Body of pancreas (tissue), 4 donors: ENCODE data around the gene IFT122. TPM values are rescaled to one million over a fixed set of nuclear protein-coding genes. Genes with fewer than 3 reads are reported as not detected.
"Not testable (repeated sequence)": the region's sequence is repeated elsewhere in the genome, so short reads cannot be mapped to it uniquely, and the experiment has no call there.

Source experiments
- ATAC-seq: fragments of 150-250 bp; one replicate; pipeline ENCODE4 v1.9.1; 2016
- DNase-seq, 4 donors: peaks; one replicate each; pipeline ENCODE4 v3.0.0-alpha.2; 2019
- H3K27ac ChIP-seq, 4 donors: fragments of 200-600 bp; sonication (generic); 1 replicate in 3 of 4; 2 replicates in 1 of 4; pipeline versions ENCODE4 v1.5.1 to v1.6.1; 2016 to 2019; ENCODE audit warnings: mild to moderate bottlenecking in 1 of 4, mixed read lengths in 1 of 4, moderate library complexity in 1 of 4
- H3K27me3 ChIP-seq, 2 donors: fragments of 200-600 bp; sonication (generic); one replicate each; pipeline ENCODE4 v1.6.0; 2016; ENCODE audit warnings: mild to moderate bottlenecking in 1 of 2
- H3K36me3 ChIP-seq, 2 donors: fragments of 200-600 bp; sonication (generic); replicated peaks in 1 of 2; 2 replicates each; pipeline ENCODE4 v1.5.1; 2016; ENCODE audit warnings: low read depth in 2 of 2; ENCODE audit not compliant: insufficient read depth in 1 of 2
- H3K4me1 ChIP-seq: fragments of 200-600 bp; sonication (generic); one replicate; pipeline ENCODE4 v1.6.0; 2016
- H3K4me3 ChIP-seq, 2 donors: fragments of 200-600 bp; sonication (generic); 1 replicate in 1 of 2; 2 replicates in 1 of 2; pipeline ENCODE4 v1.5.1; 2016 to 2019
- H3K9me3 ChIP-seq, 3 donors: fragments of 200-600 bp; sonication (generic); 1 replicate in 2 of 3; 2 replicates in 1 of 3; pipeline ENCODE4 v1.5.1; 2016
- POLR2A ChIP-seq, 3 donors: fragments of 450-650 bp; IDR thresholded peaks; one replicate each; pipeline ENCODE4 v1.6.1; 2016; ENCODE audit warnings: antibody characterized with exemption in 3 of 3, mild to moderate bottlenecking in 2 of 3
- WGBS, 2 donors: methylation state at CpG; one replicate each; pipeline ENCODE4 v1.1.5; 2017; 5-methylcytosine and 5-hydroxymethylcytosine counted together
- intact Hi-C: fragments of 100-400 bp; cut with DNase I; formaldehyde crosslinking; loops from one replicate; pipeline ENCODE4 v1.15.1; 2023
- total RNA-seq, 2 donors: library from RNA; depleted of rRNA; stranded (reverse); fragments of >200 nt; gene quantifications; one replicate each; pipeline ENCODE4 v1.1.0, GENCODE V29; 2016
- TF ChIP-seq, protein P1 (sequence below), 7 experiments: fragments of 450-650 bp in 4 of 7; fragments of 200-600 bp in 3 of 7; sonication (generic) in 3 of 7; IDR thresholded peaks; one replicate each; pipeline ENCODE4 v1.5.1; 2016 to 2019; ENCODE audit warnings: antibody characterized with exemption in 7 of 7

IFT122 gene
- total RNA-seq, 2 donors from 2014 or later, result 10.5 to 34.8 TPM

DNA sequence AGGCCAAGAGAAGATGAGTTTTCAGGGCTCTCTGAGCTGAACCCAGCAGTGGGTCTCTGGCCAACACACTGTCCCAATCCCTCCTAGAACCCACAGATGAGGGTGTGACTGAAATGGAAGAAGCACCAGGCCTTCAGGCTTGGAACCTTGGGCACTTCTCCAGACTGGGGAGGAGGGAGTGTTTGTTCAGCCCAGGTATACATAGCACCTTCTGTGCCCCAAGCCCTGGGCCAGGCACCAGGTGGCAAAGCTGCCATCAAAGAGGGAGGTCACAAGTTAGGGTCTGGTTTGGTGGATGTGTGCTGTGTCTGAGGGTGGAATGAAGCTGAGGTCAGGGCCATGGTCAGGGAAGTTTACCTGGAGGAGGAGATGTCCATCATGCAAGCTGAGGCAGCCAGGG, 72.6 kb downstream of the IFT122 start:
- no peaks in the 10 kb centered on the region for H3K9me3 ChIP-seq
- ATAC-seq (no peak), DNase-seq (peak in 1 of 4 donors; percentile 31)
- H3K27me3 ChIP-seq, result no peaks in the 10 kb centered on the region
- no peak overlapping the region for H3K27ac ChIP-seq
- H3K36me3 ChIP-seq, result peaks cover 0 to under 1% of the 10 kb centered on the region in 2 donors
- no peaks in the 10 kb centered on the region for H3K4me1 ChIP-seq
- intact Hi-C loops, result no loop called here
- no peak overlapping the region for H3K4me3 ChIP-seq
- TF ChIP-seq, protein P1, sequence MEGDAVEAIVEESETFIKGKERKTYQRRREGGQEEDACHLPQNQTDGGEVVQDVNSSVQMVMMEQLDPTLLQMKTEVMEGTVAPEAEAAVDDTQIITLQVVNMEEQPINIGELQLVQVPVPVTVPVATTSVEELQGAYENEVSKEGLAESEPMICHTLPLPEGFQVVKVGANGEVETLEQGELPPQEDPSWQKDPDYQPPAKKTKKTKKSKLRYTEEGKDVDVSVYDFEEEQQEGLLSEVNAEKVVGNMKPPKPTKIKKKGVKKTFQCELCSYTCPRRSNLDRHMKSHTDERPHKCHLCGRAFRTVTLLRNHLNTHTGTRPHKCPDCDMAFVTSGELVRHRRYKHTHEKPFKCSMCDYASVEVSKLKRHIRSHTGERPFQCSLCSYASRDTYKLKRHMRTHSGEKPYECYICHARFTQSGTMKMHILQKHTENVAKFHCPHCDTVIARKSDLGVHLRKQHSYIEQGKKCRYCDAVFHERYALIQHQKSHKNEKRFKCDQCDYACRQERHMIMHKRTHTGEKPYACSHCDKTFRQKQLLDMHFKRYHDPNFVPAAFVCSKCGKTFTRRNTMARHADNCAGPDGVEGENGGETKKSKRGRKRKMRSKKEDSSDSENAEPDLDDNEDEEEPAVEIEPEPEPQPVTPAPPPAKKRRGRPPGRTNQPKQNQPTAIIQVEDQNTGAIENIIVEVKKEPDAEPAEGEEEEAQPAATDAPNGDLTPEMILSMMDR (IDR thresholded peaks at IDR 0.05), result no peak
- no peak for TF ChIP-seq POLR2A (IDR thresholded peaks at IDR 0.05)

DNA sequence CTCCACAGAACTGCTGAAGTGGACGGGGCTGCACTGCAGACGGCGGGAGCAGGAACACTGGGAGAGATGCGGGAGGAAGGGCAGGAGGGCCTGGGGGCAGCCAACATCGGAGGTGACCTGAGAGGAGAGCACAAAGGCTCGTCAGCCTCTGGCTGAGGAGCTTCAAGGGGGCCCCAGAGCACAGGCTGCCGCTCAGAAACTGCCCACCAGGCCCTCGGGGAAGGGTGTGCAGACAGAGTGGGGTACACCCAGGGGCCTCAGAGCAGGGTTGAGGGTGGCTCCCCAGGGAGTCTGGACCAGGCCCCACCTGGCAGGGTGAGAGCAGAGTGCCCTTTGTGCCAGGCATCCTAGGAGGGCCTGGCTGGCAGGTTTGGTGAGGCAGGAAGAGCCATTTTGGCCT, 73.7 kb downstream of the IFT122 start:
- ATAC-seq, result no peak
- 88 to 93% methylated on average over 8 of the region's 8 CpGs for WGBS, 2 donors

DNA sequence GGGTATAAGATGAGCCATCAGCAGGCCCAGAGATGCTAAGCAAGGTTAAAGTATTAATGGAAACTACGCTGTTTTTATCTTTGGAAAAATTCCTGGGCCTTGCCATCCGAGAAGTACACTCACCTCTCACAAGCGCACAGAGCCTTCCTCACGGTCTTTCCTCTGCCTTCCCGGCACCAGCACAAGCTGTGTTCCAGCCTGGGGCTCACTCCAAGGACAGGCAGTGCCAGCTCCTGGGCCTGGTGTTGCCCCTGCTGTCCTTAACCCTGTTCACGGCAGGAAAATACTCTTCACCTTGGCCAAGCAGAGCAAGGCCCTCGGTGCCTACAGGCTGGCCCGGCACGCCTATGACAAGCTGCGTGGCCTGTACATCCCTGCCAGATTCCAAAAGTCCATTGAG, 74.1 kb downstream of the IFT122 start:
- Histone ChIP-seq H3K36me3 (peaks cover 0 to 1% of the 10 kb centered on the region in 2 donors), H3K27ac (no peak overlapping the region), H3K9me3 (no peaks in the 10 kb centered on the region), H3K27me3 (no peaks in the 10 kb centered on the region), H3K4me3 (no peak overlapping the region), H3K4me1 (no peaks in the 10 kb centered on the region)
- intact Hi-C loops, result no loop called here
- DNase-seq (no peak), ATAC-seq (no peak)
- WGBS, 2 donors, result 94 to 96% methylated on average over 10 of the region's 10 CpGs
- TF ChIP-seq, protein P1 (IDR thresholded peaks at IDR 0.05), result no peak
- no peak for TF ChIP-seq POLR2A (IDR thresholded peaks at IDR 0.05)

More for the DNA sequence above, 73.7 kb downstream of the IFT122 start:
- TF ChIP-seq POLR2A (IDR thresholded peaks at IDR 0.05), result no peak
- TF ChIP-seq, protein P1 (IDR thresholded peaks at IDR 0.05), result no peak
- DNase-seq, result no peak
- Histone ChIP-seq H3K36me3 (no peaks in the 10 kb centered on the region), H3K4me1 (no peaks in the 10 kb centered on the region), H3K27ac (no peak overlapping the region), H3K27me3 (no peaks in the 10 kb centered on the region), H3K9me3 (no peaks in the 10 kb centered on the region), H3K4me3 (no peak overlapping the region)
- intact Hi-C loops, result no loop called here

DNA sequence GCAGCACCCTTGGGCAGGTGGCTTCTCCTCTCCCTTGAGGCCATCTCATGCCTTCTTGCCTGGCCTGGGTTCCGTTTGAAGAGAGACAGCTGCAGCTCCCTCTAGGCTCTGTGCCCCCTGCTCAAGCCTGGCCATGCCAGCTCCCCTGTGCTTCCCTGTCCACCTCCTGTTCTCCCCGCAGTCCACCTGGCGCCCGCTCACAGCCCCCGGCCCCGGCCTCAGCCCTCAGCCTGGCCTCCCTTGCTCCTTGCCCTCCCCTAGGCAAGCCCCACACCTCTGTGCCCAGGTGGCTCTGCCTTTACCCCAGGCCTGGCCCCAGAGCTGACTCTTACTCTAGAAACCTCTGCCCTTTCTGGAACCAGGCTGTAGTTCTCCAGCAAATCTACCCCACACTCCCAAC, 74.5 kb downstream of the IFT122 start:
- no peak for TF ChIP-seq POLR2A (IDR thresholded peaks at IDR 0.05)
- TF ChIP-seq, protein P1 (IDR thresholded peaks at IDR 0.05), result no peak
- Histone ChIP-seq H3K27ac (no peak overlapping the region), H3K27me3 (no peaks in the 10 kb centered on the region), H3K4me1 (no peaks in the 10 kb centered on the region), H3K4me3 (no peak overlapping the region), H3K9me3 (no peaks in the 10 kb centered on the region), H3K36me3 (peaks cover 0 to 3% of the 10 kb centered on the region in 2 donors)
- no peak for DNase-seq
- no peak for ATAC-seq
- intact Hi-C loops, result no loop called here
- 93 to 96% methylated on average over 6 of the region's 6 CpGs for WGBS, 2 donors

DNA sequence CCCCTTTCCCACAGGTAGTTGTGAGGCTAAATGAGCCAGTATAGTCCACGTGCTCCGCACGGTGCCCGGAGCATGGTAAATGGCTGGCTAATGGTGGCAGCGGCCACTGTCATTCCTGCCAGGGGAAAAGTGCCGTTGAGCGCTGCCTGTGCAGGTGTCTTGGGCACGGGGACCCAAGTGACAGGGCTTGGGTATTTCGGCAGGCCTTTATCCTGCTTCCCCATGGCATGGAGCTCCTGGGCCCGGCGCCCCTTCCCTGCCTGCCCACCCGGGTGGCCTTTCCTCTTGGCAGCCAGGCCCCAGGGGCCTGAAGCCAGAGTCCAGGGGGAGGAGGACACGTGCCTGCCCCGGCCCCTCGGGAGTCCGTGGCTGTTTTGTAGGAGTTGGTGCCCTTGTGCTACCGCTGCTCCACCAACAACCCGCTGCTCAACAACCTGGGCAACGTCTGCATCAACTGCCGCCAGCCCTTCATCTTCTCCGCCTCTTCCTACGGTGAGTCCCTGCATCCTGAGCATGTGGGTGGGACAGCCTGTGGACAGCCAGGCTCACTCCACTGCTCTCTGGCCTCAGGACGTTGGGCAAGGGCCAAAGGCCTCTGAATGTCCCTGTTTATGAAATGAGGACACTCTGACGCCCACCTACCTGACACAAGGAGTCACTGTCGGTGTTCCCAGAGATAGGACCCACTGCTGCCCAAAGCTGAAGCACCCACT, 75.2 kb downstream of the IFT122 start:
- WGBS, 2 donors, result 89 to 97% methylated on average over 11 to 16 of the region's 25 CpGs
- ATAC-seq, H3K4me1 ChIP-seq, H3K4me3 ChIP-seq, H3K9me3 ChIP-seq, intact Hi-C loops, H3K27ac ChIP-seq, DNase-seq, H3K36me3 ChIP-seq, H3K27me3 ChIP-seq: not testable (repeated sequence)

DNA sequence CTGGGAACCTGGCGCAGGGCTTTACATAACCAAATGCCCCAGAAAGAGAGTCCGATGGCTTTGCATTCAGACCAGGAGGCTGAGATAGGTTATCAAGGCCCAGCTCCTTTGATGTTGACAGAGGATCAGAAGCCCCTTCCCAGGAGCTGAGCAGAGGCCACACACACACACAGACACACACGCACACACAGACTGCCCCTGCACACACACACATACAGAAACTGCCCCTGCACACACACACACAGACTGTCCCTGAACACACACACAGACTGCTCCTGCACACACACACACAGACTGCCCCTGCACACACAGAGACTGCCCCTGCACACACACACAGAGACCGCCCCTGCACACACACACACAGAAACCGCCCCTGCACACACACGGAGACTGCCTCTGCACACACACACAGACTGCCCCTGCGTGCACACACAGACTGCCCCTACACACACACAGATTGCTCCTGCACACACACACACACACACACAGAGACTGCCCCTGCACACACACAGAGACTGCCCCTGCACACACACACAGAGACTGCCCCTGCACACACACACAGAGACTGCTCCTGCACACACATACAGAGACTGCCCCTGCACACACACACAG, 75.9 kb downstream of the IFT122 start:
- H3K4me1 ChIP-seq, H3K4me3 ChIP-seq, ATAC-seq, DNase-seq, intact Hi-C loops, H3K9me3 ChIP-seq, H3K27me3 ChIP-seq, H3K36me3 ChIP-seq, H3K27ac ChIP-seq: not testable (repeated sequence)
- WGBS, 2 donors, result 74 to 81% methylated on average over 4 to 6 of the region's 7 CpGs
